HUDEP-2 (cell line): ENCODE results near the gene ARHGAP26.
"Not testable (repeated sequence)": the region's sequence is repeated elsewhere in the genome, so short reads cannot be mapped to it uniquely, and the experiment has no call there.

Experiments used
- DNase-seq, 76 experiments: peaks; one replicate each; lab custom pipeline; 2025; ENCODE audit not compliant: unreplicated experiment in 76 of 76; lab: John Stamatoyannopoulos, UW

Gene ARHGAP26

GRCh38 chr5:143183989-143184388 lies 413.8 kb downstream of the ARHGAP26 start:
- no peak for DNase-seq

GRCh38 chr5:143186623-143187022 lies 416.4 kb downstream of the ARHGAP26 start:
- no peak for DNase-seq

DNA sequence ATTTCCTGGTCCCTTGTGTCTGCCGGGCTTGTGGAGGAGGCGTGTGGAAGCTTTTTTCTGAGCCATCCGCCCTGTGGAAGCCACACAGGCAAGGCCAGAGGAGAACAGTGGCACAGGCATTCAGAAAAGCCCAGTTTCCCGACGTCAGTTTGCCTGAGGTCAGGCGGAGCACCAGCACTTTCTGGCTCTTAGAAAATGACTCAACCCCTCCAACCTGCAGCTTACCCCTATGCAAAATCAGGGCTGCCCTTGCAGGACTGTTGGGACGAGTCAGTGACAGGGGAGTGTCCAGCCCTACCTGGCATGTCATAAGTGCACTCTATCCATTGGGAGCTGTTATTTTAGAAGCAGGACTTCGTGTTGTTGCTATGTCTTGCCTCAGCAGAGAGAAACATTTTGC lies 417.3 kb downstream of the ARHGAP26 start:
- DNase-seq, result no peak

GRCh38 chr5:143188083-143188482 lies 417.9 kb downstream of the ARHGAP26 start:
- no peak for DNase-seq

DNA sequence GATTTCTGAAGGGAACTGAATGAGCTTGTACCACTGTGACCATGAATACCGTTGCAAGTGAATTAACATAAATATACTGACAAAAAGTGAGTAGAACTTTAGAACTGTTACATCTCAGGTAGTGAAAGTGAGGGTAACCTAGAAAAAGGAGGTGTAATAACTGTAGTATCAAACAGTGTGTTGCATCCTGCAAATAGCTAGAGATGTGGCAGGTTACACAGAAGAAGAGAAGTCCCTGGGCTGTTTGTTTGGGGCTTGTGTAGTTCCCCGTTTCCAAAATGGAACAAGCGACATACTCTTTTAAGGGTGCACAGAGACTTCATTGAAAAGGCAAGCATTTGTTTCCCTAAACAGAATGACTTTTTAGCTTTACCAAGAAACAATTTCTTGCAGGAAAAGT lies 418.5 kb downstream of the ARHGAP26 start:
- no peak for DNase-seq

DNA sequence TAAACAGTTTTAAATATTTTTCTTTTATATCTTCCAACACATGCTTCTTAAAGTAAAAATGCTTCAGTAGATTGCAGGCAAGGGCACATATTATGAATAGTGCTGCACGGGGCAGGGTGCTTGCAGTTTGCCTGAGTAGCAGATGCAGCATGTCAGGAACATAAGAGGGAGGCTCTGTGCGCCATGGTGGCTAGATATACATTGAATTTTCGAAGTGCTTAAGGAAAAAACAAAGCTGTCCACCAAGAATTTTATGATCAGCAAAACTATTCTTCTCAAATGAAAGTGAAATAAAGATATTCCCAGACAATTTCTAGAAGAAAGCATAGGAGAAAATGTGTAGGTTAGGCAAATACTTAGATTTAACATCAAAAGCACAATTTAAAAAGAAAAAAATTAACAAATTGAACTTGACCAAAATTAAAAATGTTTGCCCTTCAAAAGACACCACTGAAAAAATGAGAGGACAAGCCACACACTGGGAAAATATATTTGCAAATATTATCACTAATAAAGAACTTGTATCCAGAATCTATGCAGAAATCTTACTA lies 420.2 kb downstream of the ARHGAP26 start:
- no peak for DNase-seq

DNA sequence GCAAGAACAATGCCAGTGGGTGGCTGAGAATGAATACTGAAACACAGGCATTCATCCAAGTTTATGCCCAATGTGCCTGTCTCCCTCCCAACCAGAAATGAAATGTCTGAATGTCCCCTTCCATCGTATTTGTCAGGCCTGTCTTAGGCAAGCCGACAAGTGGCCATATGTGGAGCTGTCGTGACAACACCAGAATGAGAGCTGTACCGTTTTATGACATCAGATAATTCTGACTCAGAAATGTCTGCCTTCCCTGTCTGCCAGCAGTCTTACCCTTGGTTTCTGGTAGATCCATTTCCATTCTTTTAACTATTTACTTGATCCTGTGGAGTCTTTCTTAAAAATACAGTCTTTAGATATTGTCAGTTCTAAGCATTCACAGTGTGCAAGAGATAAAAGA lies 421.5 kb downstream of the ARHGAP26 start:
- no peak for DNase-seq

- DNase-seq, result no peak
These were observed 422.2 kb downstream of the ARHGAP26 start for GRCh38 chr5:143192191-143192900.

- DNase-seq, result no peak
These were observed 424.0 kb downstream of the ARHGAP26 start for GRCh38 chr5:143194206-143194605.

- DNase-seq, result no peak
These were observed 424.5 kb downstream of the ARHGAP26 start for GRCh38 chr5:143194713-143195112.

DNA sequence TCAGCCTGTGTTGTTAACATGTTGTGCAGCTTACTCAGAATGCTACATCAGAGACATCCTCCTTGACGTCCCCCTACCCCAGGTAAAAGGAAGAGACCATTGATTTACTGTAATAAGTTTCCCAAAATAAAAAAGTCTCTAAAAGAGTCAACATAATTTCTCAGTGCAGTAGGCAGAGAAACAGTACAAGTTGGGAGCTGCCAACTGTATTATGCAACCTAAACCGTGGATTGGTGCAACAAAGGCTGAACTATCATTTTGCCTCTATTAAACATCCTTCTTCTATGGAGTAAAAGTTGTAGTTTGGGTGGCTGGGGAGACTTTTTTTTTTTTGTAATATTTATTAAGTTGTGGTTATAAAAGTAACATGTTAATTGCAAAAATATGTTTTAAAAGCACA lies 425.3 kb downstream of the ARHGAP26 start:
- DNase-seq, result no peak

GRCh38 chr5:143196601-143197259 lies 426.6 kb downstream of the ARHGAP26 start:
- DNase-seq, result no peak

DNA sequence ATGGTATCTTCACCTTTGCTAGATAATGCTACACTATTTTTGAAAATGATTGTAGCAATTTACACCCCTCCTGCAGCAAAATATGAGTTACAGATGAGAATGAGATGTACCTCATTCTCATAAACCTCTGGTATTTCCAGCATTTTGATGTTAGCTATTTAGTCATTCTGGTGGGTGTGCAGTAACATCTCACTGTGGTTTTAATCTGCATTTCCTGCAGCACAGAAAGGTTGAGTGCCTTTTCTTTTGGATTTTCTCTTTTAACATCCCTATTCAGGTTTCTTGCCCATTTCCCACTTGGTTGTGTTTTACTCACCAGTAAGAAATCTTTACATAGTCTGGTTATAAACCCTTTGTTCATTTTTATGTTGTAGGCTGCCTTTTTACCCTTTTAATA lies 427.1 kb downstream of the ARHGAP26 start:
- no peak for DNase-seq

DNA sequence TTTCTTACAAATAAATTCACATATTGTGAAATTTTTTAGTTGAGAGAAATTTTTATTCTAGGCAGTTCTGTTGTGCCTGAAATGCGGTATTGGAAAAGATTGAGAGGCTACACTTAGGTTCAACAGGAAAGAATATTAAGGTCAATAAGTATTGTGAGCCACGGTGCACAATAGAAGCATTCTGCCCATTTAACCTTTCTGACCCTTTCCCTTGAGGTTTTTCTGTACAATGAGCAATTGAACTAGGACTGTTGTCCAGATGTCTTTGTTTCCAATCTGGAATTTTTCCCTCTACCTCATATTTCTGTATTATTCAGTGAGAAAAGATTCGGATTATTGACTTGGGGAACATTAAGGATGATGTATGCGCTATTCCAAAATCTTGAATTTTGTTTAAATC lies 428.2 kb downstream of the ARHGAP26 start:
- no peak for DNase-seq

DNA sequence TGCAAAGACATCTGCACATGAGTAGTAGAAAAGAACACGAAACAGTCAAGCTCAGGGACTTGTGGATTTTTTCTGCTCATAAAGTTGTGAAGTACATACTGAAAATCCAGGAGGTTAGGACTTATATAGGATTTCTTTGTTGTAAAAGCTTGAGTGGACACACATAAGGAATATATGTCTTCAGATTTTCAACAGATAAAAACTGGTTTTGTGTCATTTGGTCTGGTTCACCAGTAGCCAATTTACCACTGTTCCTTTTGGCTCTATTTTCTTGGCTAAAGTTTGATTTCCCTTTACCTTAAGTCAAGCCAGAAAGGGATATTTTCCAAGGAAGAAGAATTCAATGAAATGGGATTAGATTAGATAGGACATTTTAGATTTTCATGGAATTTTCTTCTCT lies 429.0 kb downstream of the ARHGAP26 start:
- no peak for DNase-seq

DNA sequence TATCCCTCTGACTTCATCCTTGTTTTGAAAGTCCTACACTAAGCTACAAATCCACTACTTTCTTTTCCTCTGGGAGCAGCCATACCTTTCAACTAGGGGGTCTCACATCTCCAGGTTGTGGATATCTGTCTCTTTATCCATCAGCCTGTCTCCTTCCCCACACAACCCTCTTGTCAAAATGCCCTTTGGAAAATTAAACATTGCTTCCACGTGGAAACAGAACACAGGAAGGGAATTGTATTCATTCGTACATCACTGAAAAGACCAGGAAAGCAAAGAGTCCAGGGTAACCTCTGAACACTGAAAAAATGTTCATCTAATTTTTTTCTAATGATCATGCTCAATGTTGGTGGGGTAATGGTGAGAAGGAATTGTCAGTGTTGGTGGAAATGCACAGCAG lies 429.7 kb downstream of the ARHGAP26 start:
- no peak for DNase-seq

DNA sequence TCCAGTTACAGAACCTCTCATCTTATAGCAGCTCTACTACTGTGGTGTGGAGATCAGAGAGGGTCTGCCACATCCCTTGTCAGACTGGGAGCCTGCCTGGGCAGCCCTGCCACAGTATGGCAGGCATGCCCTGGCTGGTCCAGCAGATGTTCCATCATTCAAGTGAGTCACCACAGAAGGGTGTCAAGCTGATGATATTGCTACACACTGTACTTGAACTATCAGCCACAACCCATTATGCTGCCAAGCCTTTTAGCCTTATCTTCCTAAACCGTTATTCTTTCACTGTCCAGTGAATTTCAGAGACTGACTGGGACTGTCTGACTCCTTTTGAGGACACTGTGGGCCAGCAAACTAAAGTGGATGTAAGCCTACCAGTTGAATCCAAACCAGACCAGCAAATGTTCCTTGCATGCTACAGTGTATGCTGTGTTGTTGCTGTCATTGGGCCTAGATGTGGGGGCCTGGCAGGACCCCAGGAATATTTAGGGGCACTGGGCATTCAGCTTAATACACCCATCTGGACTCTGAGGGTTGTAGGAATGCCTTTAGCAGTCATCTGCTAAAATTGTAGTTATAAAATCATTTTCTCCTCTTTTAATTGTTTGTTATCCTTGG lies 430.7 kb downstream of the ARHGAP26 start:
- peak in 71 of 76 experiments; percentile 9 to 90 (median 64) for DNase-seq

GRCh38 chr5:143201589-143201988 lies 431.4 kb downstream of the ARHGAP26 start:
- DNase-seq, result no peak

- not testable (repeated sequence) for DNase-seq
These were observed 433.3 kb downstream of the ARHGAP26 start for GRCh38 chr5:143203301-143203956.

DNA sequence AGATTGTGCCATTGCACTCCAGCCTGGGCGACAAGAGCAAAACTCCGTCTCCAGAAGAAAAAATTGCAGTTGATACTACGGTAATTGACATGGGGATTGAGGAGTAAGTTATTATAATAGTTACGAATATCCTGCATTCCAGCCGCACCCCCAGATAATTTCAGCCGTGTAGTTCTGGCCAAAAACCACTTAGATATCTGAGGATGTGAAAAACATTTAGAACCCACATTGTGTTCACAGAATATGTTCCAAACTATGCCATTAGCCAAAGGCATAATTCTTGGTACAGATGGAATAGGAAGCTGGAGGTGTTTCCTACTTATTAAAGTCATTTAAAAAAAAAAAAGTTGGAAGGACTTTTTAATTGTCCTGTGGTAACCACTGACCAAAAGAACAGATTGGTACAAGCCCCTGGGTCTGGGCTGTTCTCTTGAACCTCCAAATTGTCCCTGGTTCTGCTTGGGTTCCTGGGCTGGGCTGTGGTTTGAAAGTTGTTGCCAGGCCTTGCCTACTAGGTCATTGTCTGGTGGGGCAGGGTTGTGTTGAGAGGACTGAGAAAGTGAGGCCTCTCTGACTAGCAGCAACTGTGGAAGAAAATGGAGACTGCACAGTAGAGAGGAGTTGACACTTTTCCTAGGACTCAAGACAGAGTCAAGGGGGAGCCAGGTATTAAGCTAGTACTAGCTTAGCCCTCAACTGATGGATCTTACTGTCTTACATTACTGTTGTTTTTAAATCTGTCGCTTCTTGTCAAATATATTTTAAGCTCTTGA lies 434.5 kb downstream of the ARHGAP26 start:
- peak in 2 of 76 experiments; percentile 6 to 7 for DNase-seq
